HG03175 (cell line): ENCODE data around the gene WEE2.
"Not testable (repeated sequence)": the region's sequence is repeated elsewhere in the genome, so short reads cannot be mapped to it uniquely, and the experiment has no call there.

Source experiments
- ATAC-seq: cut with Tn5 transposase; IDR thresholded peaks from one replicate; pipeline ENCODE4 v1.9.1; 2021; ENCODE audit warnings: mild to moderate bottlenecking, moderate library complexity; ENCODE audit not compliant: unreplicated experiment

Gene WEE2

DNA sequence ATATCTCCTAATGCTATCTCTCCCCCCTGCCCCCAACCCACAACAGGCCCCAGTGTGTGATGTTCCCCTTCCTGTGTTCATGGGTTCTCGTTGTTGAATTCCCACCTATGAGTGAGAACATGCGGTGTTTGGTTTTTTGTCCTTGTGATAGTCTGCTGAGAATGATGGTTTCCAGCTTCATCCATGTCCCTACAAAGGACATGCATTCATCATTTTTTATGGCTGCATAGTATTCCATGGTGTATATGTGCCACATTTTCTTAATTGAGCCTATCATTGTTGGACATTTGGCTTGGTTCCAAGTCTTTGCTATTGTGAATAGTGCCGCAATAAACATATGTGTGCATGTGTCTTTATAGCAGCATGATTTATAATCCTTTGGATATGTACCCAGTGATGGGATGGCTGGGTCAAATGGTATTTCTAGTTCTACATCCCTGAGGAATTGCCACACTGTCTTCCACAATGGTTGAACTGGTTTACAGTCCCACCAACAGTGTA is 62.0 kb downstream of the WEE2 start:
- not testable (repeated sequence) for ATAC-seq

DNA sequence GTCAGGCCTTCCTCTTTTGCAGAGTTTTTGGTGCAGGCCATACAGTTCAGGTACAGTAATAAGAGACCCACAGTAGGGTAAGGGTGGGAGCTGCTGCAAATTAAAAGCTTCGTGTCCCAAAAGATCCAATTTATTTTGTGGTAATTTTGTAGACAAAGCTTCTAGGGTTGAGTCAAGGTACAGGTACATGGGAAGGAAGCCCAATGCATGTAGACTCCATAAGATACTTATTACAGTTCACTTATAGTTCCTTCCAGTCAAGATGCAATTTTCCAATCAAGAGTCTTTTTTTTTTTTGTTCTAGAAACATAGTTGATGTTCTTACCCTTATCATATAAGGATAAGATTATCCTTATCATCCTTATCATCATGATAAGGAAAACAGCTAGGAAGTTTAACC is 68.2 kb downstream of the WEE2 start, which contains the start of gene TAS2R4:
TSS of gene TAS2R4 (plus strand) at position 301 of the 400 bp plus-strand sequence. CDS start 1,815 bp downstream, outside the sequence.
- no peak for ATAC-seq
